SK-N-SH (cell line): ENCODE data around the gene VMP1. TPM values are rescaled to one million over a fixed set of nuclear protein-coding genes. Genes with fewer than 3 reads are reported as not detected.

Experiments
- CTCF ChIA-PET: fragments of 300-600, 350-600 bp; formaldehyde crosslinking; extraction: SDS; loops from one replicate; lab custom pipeline; 2021; lab: Yijun Ruan, JAX
- POLR2A ChIA-PET: fragments of 350-600 bp; sonication (Branson Sonifier 250); formaldehyde crosslinking; extraction: SDS; loops from one replicate; lab custom pipeline; 2020; ENCODE audit warnings: antibody characterized with exemption, inconsistent platforms; lab: Yijun Ruan, JAX
- DNase-seq: peaks from one replicate; pipeline ENCODE4 v3.0.0; 2012
- H2AFZ ChIP-seq: fragments of 200-600 bp; sonication (generic); 2 replicates; pipeline ENCODE4 v1.8.1; 2016; ENCODE audit warnings: antibody characterized with exemption, mild to moderate bottlenecking, low read depth
- H3F3A ChIP-seq: fragments of 200-600 bp; sonication (generic); replicated peaks from 2 replicates; pipeline ENCODE3; 2016; ENCODE audit warnings: antibody characterized with exemption, mild to moderate bottlenecking; ENCODE audit not compliant: insufficient read depth
- H3K27ac ChIP-seq, 2 experiments: fragments of 200-500 bp in 1 of 2; fragments of 200-600 bp in 1 of 2; sonication (Bioruptor generic) in 1 of 2; sonication (generic), shearing (Covaris generic) in 1 of 2; 2 replicates each; pipeline versions ENCODE4 v1.5.1 to v1.6.1; 2014 to 2016; ENCODE audit warnings: low read depth in 2 of 2, inconsistent platforms in 1 of 2, low read length in 1 of 2, mild to moderate bottlenecking in 1 of 2, mixed read lengths in 1 of 2
- H3K27me3 ChIP-seq: fragments of 200-600 bp; sonication (generic), shearing (Covaris generic); 2 replicates; pipeline ENCODE4 v1.6.1; 2016; ENCODE audit warnings: mixed run types; ENCODE audit not compliant: insufficient read depth
- H3K36me3 ChIP-seq, 2 experiments: fragments of 200-500 bp in 1 of 2; fragments of 200-600 bp in 1 of 2; sonication (Bioruptor generic) in 1 of 2; sonication (generic) in 1 of 2; replicated peaks in 1 of 2; 2 replicates each; pipeline versions ENCODE3 to v1.5.1; 2014 to 2016; ENCODE audit warnings: low read length in 1 of 2, mild to moderate bottlenecking in 1 of 2; ENCODE audit not compliant: insufficient read depth in 2 of 2, control insufficient read depth in 1 of 2
- H3K4me1 ChIP-seq, 2 experiments: fragments of 200-500 bp in 1 of 2; fragments of 200-600 bp in 1 of 2; sonication (Bioruptor generic) in 1 of 2; sonication (generic), shearing (Covaris generic) in 1 of 2; 2 replicates each; pipeline versions ENCODE4 v1.5.1 to v1.6.1; 2014 to 2016; ENCODE audit warnings: low read depth in 1 of 2, low read length in 1 of 2, mixed run types in 1 of 2; ENCODE audit not compliant: insufficient read depth in 2 of 2, control insufficient read depth in 1 of 2
- H3K4me2 ChIP-seq: fragments of 200-600 bp; sonication (generic), shearing (Covaris generic); 2 replicates; pipeline ENCODE4 v1.6.1; 2017; ENCODE audit warnings: mixed run types
- H3K4me3 ChIP-seq, 2 experiments: fragments of 200-500 bp in 1 of 2; fragments of 200-600 bp in 1 of 2; sonication (Bioruptor generic) in 1 of 2; sonication (generic), shearing (Covaris generic) in 1 of 2; 2 replicates each; pipeline versions ENCODE4 v1.5.1 to v1.8.1; 2014 to 2016; ENCODE audit warnings: low read depth in 2 of 2, inconsistent platforms in 1 of 2, low read length in 1 of 2, mild to moderate bottlenecking in 1 of 2, mixed read lengths in 1 of 2, moderate library complexity in 1 of 2
- H3K79me2 ChIP-seq: fragments of 200-600 bp; sonication (generic); 2 replicates; pipeline ENCODE4 v1.8.1; 2017; ENCODE audit warnings: mild to moderate bottlenecking; ENCODE audit not compliant: insufficient read depth
- H3K9ac ChIP-seq: fragments of 200-600 bp; sonication (generic); 2 replicates; pipeline ENCODE4 v1.6.1; 2017; ENCODE audit warnings: mixed run types
- H3K9me2 ChIP-seq: fragments of 200-600 bp; sonication (generic); 2 replicates; pipeline ENCODE4 v1.6.1; 2017; ENCODE audit warnings: mixed run types
- H3K9me3 ChIP-seq: fragments of 200-600 bp; sonication (generic); 2 replicates; pipeline ENCODE4 v1.6.1; 2017; ENCODE audit warnings: mixed run types, mild to moderate bottlenecking, moderate library complexity
- H4K20me1 ChIP-seq: fragments of 200-600 bp; sonication (generic); 2 replicates; pipeline ENCODE4 v1.6.1; 2017; ENCODE audit warnings: mild to moderate bottlenecking, mixed run types; ENCODE audit not compliant: insufficient read depth
- EP300 ChIP-seq, 2 experiments: IDR thresholded peaks; 2 replicates each; pipeline versions ENCODE4 v1.4.0 to v1.6.1; 2012; ENCODE audit warnings: borderline replicate concordance in 1 of 2, low read depth in 1 of 2, low read length in 1 of 2
- FOSL2 ChIP-seq: IDR thresholded peaks from 2 replicates; pipeline ENCODE4 v1.4.0; 2012; ENCODE audit warnings: low read depth, mild to moderate bottlenecking, moderate library complexity, borderline replicate concordance
- FOXJ3 ChIP-seq: sonication (generic); formaldehyde crosslinking; IDR thresholded peaks from 2 replicates; pipeline ENCODE4 v1.5.1; 2020; ENCODE audit warnings: mild to moderate bottlenecking, missing genetic modification reagents
- FOXM1 ChIP-seq: IDR thresholded peaks from 2 replicates; pipeline ENCODE4 v1.4.0; 2012; ENCODE audit warnings: low read depth, mild to moderate bottlenecking
- GABPA ChIP-seq: IDR thresholded peaks from 2 replicates; pipeline ENCODE4 v1.4.0; 2012; ENCODE audit warnings: low read depth, mild to moderate bottlenecking
- GATA2 ChIP-seq: sonication (generic); formaldehyde crosslinking; IDR thresholded peaks from 2 replicates; pipeline ENCODE4 v1.5.0; 2020; ENCODE audit warnings: mild to moderate bottlenecking, missing genetic modification reagents
- JUND ChIP-seq: IDR thresholded peaks from 2 replicates; pipeline ENCODE4 v1.4.0; 2012
- MEF2A ChIP-seq: IDR thresholded peaks from 2 replicates; pipeline ENCODE4 v1.4.0; 2012; ENCODE audit warnings: low read depth, borderline replicate concordance
- MXI1 ChIP-seq: IDR thresholded peaks from 2 replicates; pipeline ENCODE4 v1.6.1; 2012; ENCODE audit warnings: mild to moderate bottlenecking, low read depth, low read length, improper control_type of control experiment
- NFIC ChIP-seq: IDR thresholded peaks from 2 replicates; pipeline ENCODE4 v1.4.0; 2012; ENCODE audit warnings: borderline replicate concordance
- TAF1 ChIP-seq: IDR thresholded peaks from 2 replicates; pipeline ENCODE4 v1.6.1; 2012; ENCODE audit warnings: low read depth, mild to moderate bottlenecking, low read length, moderate library complexity, borderline replicate concordance
- YY1 ChIP-seq: IDR thresholded peaks from 2 replicates; pipeline ENCODE4 v1.4.0; 2012; ENCODE audit warnings: low read depth, mild to moderate bottlenecking
- WGBS: methylation state at CpG from one replicate; pipeline ENCODE4 v1.1.6; 2017; ENCODE audit warnings: low lambda C conversion rate; 5-methylcytosine and 5-hydroxymethylcytosine counted together
- polyA plus RNA-seq, 3 experiments: library from polyadenylated mRNA; depleted of rRNA; stranded (reverse); fragments of >200 nt; gene quantifications; 2 replicates each; pipeline ENCODE4 v1.2.3, GENCODE V29; 2012
- TF ChIP-seq, protein P1 (sequence below): IDR thresholded peaks from 2 replicates; pipeline ENCODE4 v1.6.1; 2012; ENCODE audit warnings: mild to moderate bottlenecking, low read depth, low read length, moderate library complexity
- TF ChIP-seq, protein P2 (sequence below): fragments of 150-350 bp; IDR thresholded peaks from 2 replicates; pipeline ENCODE4 v1.6.1; 2016; ENCODE audit warnings: mild to moderate bottlenecking, low read depth, low read length
- TF ChIP-seq, protein P3 (sequence below): IDR thresholded peaks from 2 replicates; pipeline ENCODE4 v1.4.0; 2012; ENCODE audit warnings: low read depth, borderline replicate concordance

Gene VMP1
- polyA plus RNA-seq, 1 of the 3 experiments (the other 2 are of a cell fraction) = 169 TPM

DNA sequence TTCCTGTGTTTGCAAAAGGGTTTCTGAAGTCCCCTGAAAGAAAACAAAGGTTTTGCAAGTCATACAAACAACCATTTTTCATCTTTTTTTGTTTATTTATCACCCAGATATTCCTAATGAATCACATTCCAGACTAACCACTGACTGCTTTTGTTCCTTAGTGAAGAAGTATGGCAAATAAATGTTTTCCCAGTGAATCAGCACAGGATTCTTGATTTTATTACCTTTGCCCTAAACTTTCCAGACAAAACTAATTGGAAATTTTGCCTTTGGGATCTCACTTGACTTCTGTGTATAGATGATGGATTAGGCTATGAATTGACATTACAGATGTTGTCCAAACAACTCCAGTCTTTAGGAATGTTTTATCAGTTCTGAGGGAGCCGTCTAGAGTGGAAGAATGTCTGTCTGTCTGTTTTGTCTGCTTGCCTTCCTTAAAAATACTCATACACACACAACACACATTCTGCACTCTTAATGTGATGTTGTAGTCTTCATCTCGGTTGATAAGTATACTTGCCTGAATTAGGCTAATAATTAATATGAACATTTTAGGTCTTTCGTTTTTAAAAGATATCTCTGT is 48.9 kb downstream of the VMP1 start (continued):
- peak; percentile 52; the same call in 1 of the 2 replicates for TF ChIP-seq NFIC

DNA sequence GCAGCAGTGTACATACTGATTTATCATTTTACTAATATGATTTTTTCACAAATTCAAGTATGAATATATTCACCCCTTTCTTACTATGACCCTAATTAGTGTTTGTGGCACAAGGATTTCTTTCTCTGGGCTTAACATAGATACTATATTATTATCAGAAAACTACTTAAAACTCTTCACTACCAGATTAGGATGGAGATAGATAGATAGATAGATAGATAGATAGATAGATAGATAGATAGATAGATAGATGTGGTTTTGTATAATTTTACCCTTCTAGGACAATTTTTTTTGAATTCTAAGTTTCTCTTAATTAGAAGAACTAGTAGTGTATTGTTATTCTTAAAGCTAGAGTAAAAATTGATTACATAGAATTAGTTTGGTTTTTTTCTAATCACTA is 49.6 kb downstream of the VMP1 start:
- POLR2A ChIA-PET = no interaction called here
- no peak for TF ChIP-seq GABPA
- Histone ChIP-seq H4K20me1 (no peaks in the 10 kb centered on the region), H2AFZ (no peak overlapping the region), H3K9me2 (no peaks in the 10 kb centered on the region), H3K27ac (peak overlapping the region; percentile 91 to 99; a peak in 3 of 4 replicates), H3K9me3 (no peaks in the 10 kb centered on the region), H3K4me3 (no peak overlapping the region), H3K79me2 (peaks cover 72% of the 10 kb centered on the region), H3K9ac (peak overlapping the region; percentile 89), H3F3A (peaks cover 70% of the 10 kb centered on the region), H3K4me1 (peaks cover 0 to 45% of the 10 kb centered on the region in 2 experiments; a peak in 3 of 4 replicates), H3K36me3 (peaks cover 0 to 39% of the 10 kb centered on the region in 2 experiments), H3K4me2 (peak overlapping the region; percentile 44), H3K27me3 (no peaks in the 10 kb centered on the region)
- CTCF ChIA-PET = interaction anchor here (0.6 to 1.5 kb wide), 3 partner anchors 102 to 281 kb away, joined by 3 to 7 read pairs (median 3); no protein-coding TSS in a partner anchor
- no peak for DNase-seq

DNA sequence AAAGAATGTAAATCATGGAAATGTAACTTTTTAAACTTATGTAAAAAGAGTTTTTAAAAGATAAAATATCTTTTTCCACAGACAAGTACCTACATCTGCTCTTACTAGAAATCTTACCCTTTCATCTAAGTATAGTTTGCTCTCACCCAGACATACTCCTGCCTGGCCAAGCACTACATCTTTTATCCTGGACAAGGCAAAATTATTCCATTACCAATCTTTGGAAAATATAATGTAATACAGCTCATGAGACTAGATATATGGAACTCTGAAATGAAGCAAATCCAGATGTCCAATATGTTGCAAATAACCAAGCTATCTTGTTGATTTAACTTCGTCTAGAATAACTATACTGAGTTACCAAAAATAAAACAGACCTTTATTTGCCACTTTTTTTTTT is 50.0 kb downstream of the VMP1 start:
- Histone ChIP-seq H4K20me1 (no peaks in the 10 kb centered on the region), H3K36me3 (peaks cover 0 to 39% of the 10 kb centered on the region in 2 experiments), H3K9ac (peak overlapping the region; percentile 89; the same call in 1 of the 2 replicates), H3K4me2 (0 out of 2 replicates have a peak overlapping the region, but pooled peaks have one; percentile 44), H3K9me3 (no peaks in the 10 kb centered on the region), H3K4me3 (no peak overlapping the region), H2AFZ (no peak overlapping the region), H3K79me2 (peaks cover 70% of the 10 kb centered on the region), H3F3A (peaks cover 70% of the 10 kb centered on the region), H3K9me2 (no peaks in the 10 kb centered on the region), H3K27me3 (no peaks in the 10 kb centered on the region), H3K27ac (peak overlapping the region; percentile 91 to 99; a peak in 3 of 4 replicates), H3K4me1 (peaks cover 0 to 44% of the 10 kb centered on the region in 2 experiments; a peak in 3 of 4 replicates)
- ChIA-PET CTCF (interaction anchor here (0.6 to 1.5 kb wide), 3 partner anchors 102 to 281 kb away, joined by 3 to 7 read pairs (median 3); no protein-coding TSS in a partner anchor), POLR2A (no interaction called here)
- no peak for DNase-seq
- no peak for TF ChIP-seq FOXJ3 (CRISPR knock-in tag)
- TF ChIP-seq, protein P1, sequence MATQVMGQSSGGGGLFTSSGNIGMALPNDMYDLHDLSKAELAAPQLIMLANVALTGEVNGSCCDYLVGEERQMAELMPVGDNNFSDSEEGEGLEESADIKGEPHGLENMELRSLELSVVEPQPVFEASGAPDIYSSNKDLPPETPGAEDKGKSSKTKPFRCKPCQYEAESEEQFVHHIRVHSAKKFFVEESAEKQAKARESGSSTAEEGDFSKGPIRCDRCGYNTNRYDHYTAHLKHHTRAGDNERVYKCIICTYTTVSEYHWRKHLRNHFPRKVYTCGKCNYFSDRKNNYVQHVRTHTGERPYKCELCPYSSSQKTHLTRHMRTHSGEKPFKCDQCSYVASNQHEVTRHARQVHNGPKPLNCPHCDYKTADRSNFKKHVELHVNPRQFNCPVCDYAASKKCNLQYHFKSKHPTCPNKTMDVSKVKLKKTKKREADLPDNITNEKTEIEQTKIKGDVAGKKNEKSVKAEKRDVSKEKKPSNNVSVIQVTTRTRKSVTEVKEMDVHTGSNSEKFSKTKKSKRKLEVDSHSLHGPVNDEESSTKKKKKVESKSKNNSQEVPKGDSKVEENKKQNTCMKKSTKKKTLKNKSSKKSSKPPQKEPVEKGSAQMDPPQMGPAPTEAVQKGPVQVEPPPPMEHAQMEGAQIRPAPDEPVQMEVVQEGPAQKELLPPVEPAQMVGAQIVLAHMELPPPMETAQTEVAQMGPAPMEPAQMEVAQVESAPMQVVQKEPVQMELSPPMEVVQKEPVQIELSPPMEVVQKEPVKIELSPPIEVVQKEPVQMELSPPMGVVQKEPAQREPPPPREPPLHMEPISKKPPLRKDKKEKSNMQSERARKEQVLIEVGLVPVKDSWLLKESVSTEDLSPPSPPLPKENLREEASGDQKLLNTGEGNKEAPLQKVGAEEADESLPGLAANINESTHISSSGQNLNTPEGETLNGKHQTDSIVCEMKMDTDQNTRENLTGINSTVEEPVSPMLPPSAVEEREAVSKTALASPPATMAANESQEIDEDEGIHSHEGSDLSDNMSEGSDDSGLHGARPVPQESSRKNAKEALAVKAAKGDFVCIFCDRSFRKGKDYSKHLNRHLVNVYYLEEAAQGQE = no peak
- TF ChIP-seq FOXM1 = no peak
- no peak for TF ChIP-seq FOSL2
- TF ChIP-seq, protein P2, sequence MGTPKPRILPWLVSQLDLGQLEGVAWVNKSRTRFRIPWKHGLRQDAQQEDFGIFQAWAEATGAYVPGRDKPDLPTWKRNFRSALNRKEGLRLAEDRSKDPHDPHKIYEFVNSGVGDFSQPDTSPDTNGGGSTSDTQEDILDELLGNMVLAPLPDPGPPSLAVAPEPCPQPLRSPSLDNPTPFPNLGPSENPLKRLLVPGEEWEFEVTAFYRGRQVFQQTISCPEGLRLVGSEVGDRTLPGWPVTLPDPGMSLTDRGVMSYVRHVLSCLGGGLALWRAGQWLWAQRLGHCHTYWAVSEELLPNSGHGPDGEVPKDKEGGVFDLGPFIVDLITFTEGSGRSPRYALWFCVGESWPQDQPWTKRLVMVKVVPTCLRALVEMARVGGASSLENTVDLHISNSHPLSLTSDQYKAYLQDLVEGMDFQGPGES = no peak
- TF ChIP-seq TAF1 = no peak
- TF ChIP-seq, protein P3, sequence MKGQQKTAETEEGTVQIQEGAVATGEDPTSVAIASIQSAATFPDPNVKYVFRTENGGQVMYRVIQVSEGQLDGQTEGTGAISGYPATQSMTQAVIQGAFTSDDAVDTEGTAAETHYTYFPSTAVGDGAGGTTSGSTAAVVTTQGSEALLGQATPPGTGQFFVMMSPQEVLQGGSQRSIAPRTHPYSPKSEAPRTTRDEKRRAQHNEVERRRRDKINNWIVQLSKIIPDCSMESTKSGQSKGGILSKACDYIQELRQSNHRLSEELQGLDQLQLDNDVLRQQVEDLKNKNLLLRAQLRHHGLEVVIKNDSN = no peak
- no peak for TF ChIP-seq EP300 (IDR thresholded peaks at IDR 0.05; ENCODE audit: borderline replicate concordance in 1 of 2, low read depth in 1 of 2, low read length in 1 of 2)
- no peak for TF ChIP-seq JUND
- TF ChIP-seq GATA2 = no peak
- TF ChIP-seq MEF2A = no peak
- TF ChIP-seq YY1 = no peak
- TF ChIP-seq MXI1 = no peak
- WGBS = 13% methylated on average over 1 of the region's 1 CpG
